Measurements from ENCODE around the gene PSMC4. TPM values are rescaled to one million over a fixed set of nuclear protein-coding genes. Genes with fewer than 3 reads are reported as not detected.

The PSMC4 gene
- total and polyA plus RNA-seq, 2 donors (not counting 1 experiment from before 2014, with no cell fraction given), result 58.2 to 63.0 TPM

GRCh38 chr19:39924389-39924788, 46.6 kb upstream of the PSMC4 start:
- no peak overlapping the region for H3K27ac Mint-ChIP-seq
- TF ChIP-seq EZH2 (IDR thresholded peaks at IDR 0.05; ENCODE audit: borderline replicate concordance, insufficient read depth, low read depth, low read length, poor library complexity, severe bottlenecking), result no peak
- TF ChIP-seq CTCF (IDR thresholded peaks at IDR 0.05), result no peak
- ATAC-seq (ENCODE audit: low read depth) (no peak), DNase-seq (no peak)
- H4K20me1 ChIP-seq (ENCODE audit: control insufficient read depth, insufficient read depth, low read length, poor library complexity, severe bottlenecking), result no peaks in the 10 kb centered on the region
- no peaks in the 10 kb centered on the region for H3K4me1 ChIP-seq (ENCODE audit: control insufficient read depth in 2 of 2, insufficient read depth in 2 of 2, low read length in 2 of 2)
- intact Hi-C loops (cut with micrococcal nuclease), result no loop called here
- H3K9me3 Mint-ChIP-seq (ENCODE audit: insufficient read depth), result no peaks in the 10 kb centered on the region
- peaks cover 7% of the 10 kb centered on the region for H3K79me2 ChIP-seq (ENCODE audit: control insufficient read depth, insufficient read depth, low read length)
- no peak overlapping the region for H2AFZ ChIP-seq (ENCODE audit: insufficient read depth, low read depth, low read length, poor library complexity, severe bottlenecking)
- H3K4me2 ChIP-seq (replicated peaks; ENCODE audit: low read depth, low read length, poor library complexity, severe bottlenecking), result no peak overlapping the region
- H3K4me1 Mint-ChIP-seq, result no peaks in the 10 kb centered on the region
- ChIA-PET CTCF (no interaction called here), POLR2A (no interaction called here)
- no peaks in the 10 kb centered on the region for H3K27me3 Mint-ChIP-seq
- H3K4me3 Mint-ChIP-seq, result no peak overlapping the region
- H3K27ac ChIP-seq (ENCODE audit: low read length in 2 of 2), result no peak overlapping the region
- H3K9ac ChIP-seq (ENCODE audit: low read length), result no peak overlapping the region
- no peaks in the 10 kb centered on the region for H3K36me3 ChIP-seq (replicated peaks in 1 of 2; ENCODE audit: control extremely low read depth in 1 of 2, control insufficient read depth in 1 of 2, extremely low read depth in 1 of 2, insufficient read depth in 2 of 2, low read length in 1 of 2)
- no peak overlapping the region for H3K4me3 ChIP-seq (ENCODE audit: control extremely low read depth in 1 of 5, extremely low read depth in 1 of 5, insufficient read depth in 1 of 5, low read depth in 2 of 5, low read length in 4 of 5)
- no peaks in the 10 kb centered on the region for H3K27me3 ChIP-seq (replicated peaks in 1 of 4; ENCODE audit: control extremely low read depth in 1 of 4, control insufficient read depth in 3 of 4, insufficient read depth in 4 of 4, low read length in 3 of 4)
- H3K9me3 ChIP-seq (ENCODE audit: control extremely low read depth in 1 of 3, control insufficient read depth in 2 of 3, insufficient read depth in 1 of 3, low read length in 2 of 3), result peaks cover 0 to 2% (median 0%) of the 10 kb centered on the region in 3 donors
- WGBS (ENCODE audit: insufficient coverage), result 99% methylated on average over 34 of the region's 37 CpGs

GRCh38 chr19:39924952-39925351, 46.0 kb upstream of the PSMC4 start:
- no peak overlapping the region for H3K4me2 ChIP-seq (replicated peaks; ENCODE audit: low read depth, low read length, poor library complexity, severe bottlenecking)
- H2AFZ ChIP-seq (ENCODE audit: insufficient read depth, low read depth, low read length, poor library complexity, severe bottlenecking), result no peak overlapping the region
- H3K4me3 Mint-ChIP-seq, result no peak overlapping the region
- POLR2A ChIA-PET, result no interaction called here
- H3K4me1 Mint-ChIP-seq, result no peaks in the 10 kb centered on the region
- CTCF ChIA-PET, result interaction anchor here (2.3 kb wide), 1 partner anchor 45 kb away, joined by 12 read pairs; the partner anchor contains the start of gene PSMC4
- no peaks in the 10 kb centered on the region for H3K27me3 ChIP-seq (replicated peaks in 1 of 4; ENCODE audit: control extremely low read depth in 1 of 4, control insufficient read depth in 3 of 4, insufficient read depth in 4 of 4, low read length in 3 of 4)
- H3K27ac ChIP-seq (ENCODE audit: low read length in 2 of 2), result no peak overlapping the region
- no peak overlapping the region for H3K9ac ChIP-seq (ENCODE audit: low read length)
- H3K9me3 Mint-ChIP-seq (ENCODE audit: insufficient read depth), result no peaks in the 10 kb centered on the region
- intact Hi-C loops (cut with micrococcal nuclease), result no loop called here
- TF ChIP-seq EZH2 (IDR thresholded peaks at IDR 0.05; ENCODE audit: borderline replicate concordance, insufficient read depth, low read depth, low read length, poor library complexity, severe bottlenecking), result no peak
- TF ChIP-seq CTCF (IDR thresholded peaks at IDR 0.05), result no peak
- H3K27ac Mint-ChIP-seq, result no peak overlapping the region
- H3K4me3 ChIP-seq (ENCODE audit: control extremely low read depth in 1 of 5, extremely low read depth in 1 of 5, insufficient read depth in 1 of 5, low read depth in 2 of 5, low read length in 4 of 5), result no peak overlapping the region
- ATAC-seq (ENCODE audit: low read depth) (no peak), DNase-seq (no peak)
- H4K20me1 ChIP-seq (ENCODE audit: control insufficient read depth, insufficient read depth, low read length, poor library complexity, severe bottlenecking), result no peaks in the 10 kb centered on the region
- no peaks in the 10 kb centered on the region for H3K4me1 ChIP-seq (ENCODE audit: control insufficient read depth in 2 of 2, insufficient read depth in 2 of 2, low read length in 2 of 2)
- H3K36me3 ChIP-seq (replicated peaks in 1 of 2; ENCODE audit: control extremely low read depth in 1 of 2, control insufficient read depth in 1 of 2, extremely low read depth in 1 of 2, insufficient read depth in 2 of 2, low read length in 1 of 2), result no peaks in the 10 kb centered on the region
- peaks cover 7% of the 10 kb centered on the region for H3K79me2 ChIP-seq (ENCODE audit: control insufficient read depth, insufficient read depth, low read length)
- WGBS (ENCODE audit: insufficient coverage), result 78% methylated on average over 4 of the region's 5 CpGs
- H3K27me3 Mint-ChIP-seq, result peaks cover 4% of the 10 kb centered on the region
- H3K9me3 ChIP-seq (ENCODE audit: control extremely low read depth in 1 of 3, control insufficient read depth in 2 of 3, insufficient read depth in 1 of 3, low read length in 2 of 3), result peaks cover 0 to 2% (median 0%) of the 10 kb centered on the region in 3 donors
